Osteoblast (primary cell): ENCODE data around the gene LRRC73. TPM values are rescaled to one million over a fixed set of nuclear protein-coding genes. Genes with fewer than 3 reads are reported as not detected.
"Not testable (repeated sequence)": the region's sequence is repeated elsewhere in the genome, so short reads cannot be mapped to it uniquely, and the experiment has no call there.

Experiments used
- DNase-seq: peaks from one replicate; pipeline ENCODE4 v3.0.0; 2011; ENCODE audit warnings: low spot score, mixed read lengths; ENCODE audit not compliant: insufficient read length; ENCODE audit errors: missing footprints
- H2AFZ ChIP-seq: 2 replicates; pipeline ENCODE4 v1.6.0; 2011; ENCODE audit warnings: mild to moderate bottlenecking, low read length
- H3K27ac ChIP-seq: 2 replicates; pipeline ENCODE4 v1.5.1; 2011; ENCODE audit warnings: mild to moderate bottlenecking, low read depth, low read length, moderate library complexity
- H3K27me3 ChIP-seq: 2 replicates; pipeline ENCODE4 v1.6.0; 2012; ENCODE audit warnings: mild to moderate bottlenecking, control low read depth, inconsistent platforms, low read length, moderate library complexity; ENCODE audit not compliant: insufficient read depth
- H3K36me3 ChIP-seq: 2 replicates; pipeline ENCODE4 v1.5.1; 2011; ENCODE audit warnings: mild to moderate bottlenecking, low read length, control low read depth, moderate library complexity; ENCODE audit not compliant: insufficient read depth
- H3K4me1 ChIP-seq: 2 replicates; pipeline ENCODE4 v1.5.1; 2011; ENCODE audit warnings: mild to moderate bottlenecking, low read length, control low read depth, moderate library complexity; ENCODE audit not compliant: insufficient read depth
- H3K4me2 ChIP-seq: 2 replicates; pipeline ENCODE4 v1.6.0; 2011; ENCODE audit warnings: mild to moderate bottlenecking, low read length; ENCODE audit not compliant: insufficient read depth
- H3K4me3 ChIP-seq: fragments of 200-600 bp; sonication (generic); 3 replicates; pipeline ENCODE4 v1.5.1; 2012; ENCODE audit warnings: mild to moderate bottlenecking, low read length, inconsistent platforms; ENCODE audit not compliant: insufficient read depth
- H3K79me2 ChIP-seq: 2 replicates; pipeline ENCODE4 v1.6.0; 2012; ENCODE audit warnings: mild to moderate bottlenecking, low read length, control low read depth, inconsistent platforms; ENCODE audit not compliant: insufficient read depth
- H3K9me3 ChIP-seq: 2 replicates; pipeline ENCODE4 v1.5.1; 2011; ENCODE audit warnings: low read depth, low read length, control low read depth
- H4K20me1 ChIP-seq: 2 replicates; pipeline ENCODE4 v1.6.0; 2012; ENCODE audit warnings: mild to moderate bottlenecking, low read length, control low read depth; ENCODE audit not compliant: insufficient read depth
- total RNA-seq: library from RNA; depleted of rRNA; stranded (reverse); fragments of >200 nt; gene quantifications from 2 replicates; pipeline ENCODE4 v1.2.3, GENCODE V29; 2012
- TF ChIP-seq, protein P1 (sequence below): IDR thresholded peaks from 2 replicates; pipeline ENCODE4 v1.5.1; 2011; ENCODE audit warnings: mild to moderate bottlenecking, low read depth, low read length, moderate library complexity; ENCODE audit errors: extremely low read depth

Gene LRRC73
- total RNA-seq, 1 donor, result 0.36 TPM

DNA sequence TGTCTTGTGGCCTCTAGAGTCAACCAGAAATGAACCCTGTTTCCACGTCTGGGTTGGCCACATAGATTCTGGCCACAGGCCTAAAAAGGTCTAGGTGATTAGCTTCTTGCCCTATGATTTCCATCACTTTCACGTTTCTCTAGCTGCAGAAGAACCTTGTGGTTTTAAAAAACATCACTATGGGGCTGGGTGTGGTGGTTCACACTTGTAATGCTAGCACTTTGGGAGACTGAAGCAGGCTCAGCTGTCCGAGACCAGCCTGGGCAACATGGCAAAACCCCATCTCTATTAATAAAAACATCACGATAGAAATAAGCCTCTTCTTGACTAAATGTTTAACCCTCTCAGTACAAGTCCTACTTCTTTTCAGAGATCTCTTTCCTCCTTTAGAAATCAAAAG is 34.3 kb upstream of the LRRC73 start:
- TF ChIP-seq, protein P1, sequence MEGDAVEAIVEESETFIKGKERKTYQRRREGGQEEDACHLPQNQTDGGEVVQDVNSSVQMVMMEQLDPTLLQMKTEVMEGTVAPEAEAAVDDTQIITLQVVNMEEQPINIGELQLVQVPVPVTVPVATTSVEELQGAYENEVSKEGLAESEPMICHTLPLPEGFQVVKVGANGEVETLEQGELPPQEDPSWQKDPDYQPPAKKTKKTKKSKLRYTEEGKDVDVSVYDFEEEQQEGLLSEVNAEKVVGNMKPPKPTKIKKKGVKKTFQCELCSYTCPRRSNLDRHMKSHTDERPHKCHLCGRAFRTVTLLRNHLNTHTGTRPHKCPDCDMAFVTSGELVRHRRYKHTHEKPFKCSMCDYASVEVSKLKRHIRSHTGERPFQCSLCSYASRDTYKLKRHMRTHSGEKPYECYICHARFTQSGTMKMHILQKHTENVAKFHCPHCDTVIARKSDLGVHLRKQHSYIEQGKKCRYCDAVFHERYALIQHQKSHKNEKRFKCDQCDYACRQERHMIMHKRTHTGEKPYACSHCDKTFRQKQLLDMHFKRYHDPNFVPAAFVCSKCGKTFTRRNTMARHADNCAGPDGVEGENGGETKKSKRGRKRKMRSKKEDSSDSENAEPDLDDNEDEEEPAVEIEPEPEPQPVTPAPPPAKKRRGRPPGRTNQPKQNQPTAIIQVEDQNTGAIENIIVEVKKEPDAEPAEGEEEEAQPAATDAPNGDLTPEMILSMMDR, result no peak
- Histone ChIP-seq H3K79me2 (no peaks in the 10 kb centered on the region), H3K9me3 (no peaks in the 10 kb centered on the region), H4K20me1 (no peaks in the 10 kb centered on the region), H3K4me1 (no peaks in the 10 kb centered on the region), H2AFZ (no peak overlapping the region), H3K4me3 (no peak overlapping the region), H3K4me2 (no peak overlapping the region), H3K27me3 (no peaks in the 10 kb centered on the region), H3K36me3 (peaks cover 81% of the 10 kb centered on the region), H3K27ac (no peak overlapping the region)
- no peak for DNase-seq

GRCh38 chr6:43541774-43542471 is 31.8 kb upstream of the LRRC73 start:
- Histone ChIP-seq H3K4me2 (no peak overlapping the region), H4K20me1 (no peaks in the 10 kb centered on the region), H3K9me3 (no peaks in the 10 kb centered on the region), H3K4me1 (no peaks in the 10 kb centered on the region), H3K79me2 (no peaks in the 10 kb centered on the region), H3K36me3 (peaks cover 70% of the 10 kb centered on the region), H2AFZ (no peak overlapping the region), H3K27me3 (no peaks in the 10 kb centered on the region), H3K27ac (no peak overlapping the region), H3K4me3 (no peak overlapping the region)
- TF ChIP-seq, protein P1, result no peak
- DNase-seq, result no peak

GRCh38 chr6:43540507-43540906 is 30.4 kb upstream of the LRRC73 start:
- no peak overlapping the region for H3K27ac ChIP-seq
- TF ChIP-seq, protein P1, result no peak
- H2AFZ ChIP-seq, result no peak overlapping the region
- no peaks in the 10 kb centered on the region for H3K79me2 ChIP-seq
- H3K36me3 ChIP-seq, result peaks cover 58% of the 10 kb centered on the region
- no peaks in the 10 kb centered on the region for H3K27me3 ChIP-seq
- H4K20me1 ChIP-seq, result no peaks in the 10 kb centered on the region
- no peak overlapping the region for H3K4me3 ChIP-seq
- no peaks in the 10 kb centered on the region for H3K4me1 ChIP-seq
- DNase-seq, result no peak
- H3K9me3 ChIP-seq, result no peaks in the 10 kb centered on the region
- no peak overlapping the region for H3K4me2 ChIP-seq

DNA sequence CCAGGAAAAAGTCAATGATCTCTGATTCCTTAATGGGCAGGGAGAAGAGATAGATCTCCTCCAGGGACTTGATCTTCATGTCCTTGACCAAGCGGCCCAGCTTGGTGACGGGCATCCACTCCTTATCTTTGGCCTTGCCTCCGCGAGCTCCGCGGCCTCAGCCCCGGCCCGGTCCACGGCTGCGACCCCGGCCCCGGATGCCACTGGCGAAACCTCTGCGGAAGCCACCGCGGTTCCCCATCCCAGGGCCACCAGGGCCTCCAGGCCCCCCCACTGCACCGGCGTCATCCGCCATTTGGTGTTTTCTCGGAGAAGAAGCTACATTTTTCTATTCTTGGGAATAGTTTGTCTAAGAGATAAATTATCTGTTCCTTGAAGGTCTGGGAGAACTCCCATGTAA is 29.3 kb upstream of the LRRC73 start:
- not testable (repeated sequence) for H3K27me3 ChIP-seq, H3K4me1 ChIP-seq

GRCh38 chr6:43538986-43539385 is 28.8 kb upstream of the LRRC73 start:
- DNase-seq, H3K27ac ChIP-seq, H3K27me3 ChIP-seq, H3K4me2 ChIP-seq, H2AFZ ChIP-seq, H3K79me2 ChIP-seq, H4K20me1 ChIP-seq, H3K4me1 ChIP-seq, H3K4me3 ChIP-seq, H3K9me3 ChIP-seq: not testable (repeated sequence)
- peaks cover 53% of the 10 kb centered on the region for H3K36me3 ChIP-seq

More for the DNA sequence above, 29.3 kb upstream of the LRRC73 start:
- H3K79me2 ChIP-seq, DNase-seq, H3K4me2 ChIP-seq, H2AFZ ChIP-seq, H3K27ac ChIP-seq, H3K4me3 ChIP-seq, H4K20me1 ChIP-seq, H3K9me3 ChIP-seq: not testable (repeated sequence)
- H3K36me3 ChIP-seq, result peaks cover 53% of the 10 kb centered on the region
